ENCODE data around the gene ITGB1BP1.

The ITGB1BP1 gene

GRCh38 chr2:9408641-9409151 lies 14.6 kb downstream of the ITGB1BP1 start:
- Histone ChIP-seq H3K27ac (ENCODE audit: insufficient read depth in 1 of 2, low read depth in 1 of 2, low read length in 2 of 2, poor library complexity in 1 of 2, severe bottlenecking in 2 of 2) (no peak overlapping the region), H3K9me3 (ENCODE audit: control extremely low read depth in 1 of 5, control insufficient read depth in 4 of 5, insufficient read depth in 2 of 5, low read depth in 1 of 5, low read length in 4 of 5) (no peaks in the 10 kb centered on the region), H3K4me1 (ENCODE audit: control extremely low read depth in 1 of 4, control insufficient read depth in 4 of 4, insufficient read depth in 4 of 4, low read length in 3 of 4) (no peaks in the 10 kb centered on the region), H3K27me3 (replicated peaks in 2 of 5; ENCODE audit: control insufficient read depth in 4 of 5, insufficient read depth in 5 of 5, low read length in 4 of 5) (no peaks in the 10 kb centered on the region), H3K36me3 (ENCODE audit: control insufficient read depth in 4 of 4, insufficient read depth in 4 of 4, low read length in 3 of 4) (peaks cover 5 to 49% (median 27%) of the 10 kb centered on the region in 4 experiments), H3K4me3 (ENCODE audit: control insufficient read depth in 1 of 7, extremely low read depth in 1 of 7, insufficient read depth in 4 of 7, low read depth in 2 of 7, low read length in 6 of 7) (no peak overlapping the region)
- DNase-seq = peak in 1 of 3 donors; percentile 15
- WGBS (ENCODE audit: insufficient coverage) = 88% methylated on average over 9 of the region's 9 CpGs
- POLR2A ChIA-PET = interaction anchor here (0.6 kb wide), 1 partner anchor 1173 kb away, joined by 3 read pairs; no protein-coding TSS in a partner anchor
- CTCF ChIA-PET = interaction anchor here (0.7 kb wide), 1 partner anchor 31 kb away, joined by 3 read pairs; no protein-coding TSS in a partner anchor

- POLR2A ChIA-PET = no interaction called here
- CTCF ChIA-PET = no interaction called here
- 95% methylated on average over 8 of the region's 8 CpGs for WGBS (ENCODE audit: insufficient coverage)
- Histone ChIP-seq H3K9me3 (ENCODE audit: control extremely low read depth in 1 of 5, control insufficient read depth in 4 of 5, insufficient read depth in 2 of 5, low read depth in 1 of 5, low read length in 4 of 5) (no peaks in the 10 kb centered on the region), H3K36me3 (ENCODE audit: control insufficient read depth in 4 of 4, insufficient read depth in 4 of 4, low read length in 3 of 4) (peaks cover 3 to 43% (median 25%) of the 10 kb centered on the region in 4 experiments), H3K27ac (ENCODE audit: insufficient read depth in 1 of 2, low read depth in 1 of 2, low read length in 2 of 2, poor library complexity in 1 of 2, severe bottlenecking in 2 of 2) (no peak overlapping the region), H3K4me1 (ENCODE audit: control extremely low read depth in 1 of 4, control insufficient read depth in 4 of 4, insufficient read depth in 4 of 4, low read length in 3 of 4) (no peaks in the 10 kb centered on the region), H3K4me3 (ENCODE audit: control insufficient read depth in 1 of 7, extremely low read depth in 1 of 7, insufficient read depth in 4 of 7, low read depth in 2 of 7, low read length in 6 of 7) (no peak overlapping the region), H3K27me3 (replicated peaks in 2 of 5; ENCODE audit: control insufficient read depth in 4 of 5, insufficient read depth in 5 of 5, low read length in 4 of 5) (no peaks in the 10 kb centered on the region)
- DNase-seq = no peak
Observed at GRCh38 chr2:9407363-9407811, 15.9 kb downstream of the ITGB1BP1 start.

GRCh38 chr2:9406529-9407362 lies 16.6 kb downstream of the ITGB1BP1 start:
- WGBS (ENCODE audit: insufficient coverage) = 96% methylated on average over 9 of the region's 13 CpGs
- Histone ChIP-seq H3K4me3 (ENCODE audit: control insufficient read depth in 1 of 7, extremely low read depth in 1 of 7, insufficient read depth in 4 of 7, low read depth in 2 of 7, low read length in 6 of 7) (no peak overlapping the region), H3K9me3 (ENCODE audit: control extremely low read depth in 1 of 5, control insufficient read depth in 4 of 5, insufficient read depth in 2 of 5, low read depth in 1 of 5, low read length in 4 of 5) (no peaks in the 10 kb centered on the region), H3K27ac (ENCODE audit: insufficient read depth in 1 of 2, low read depth in 1 of 2, low read length in 2 of 2, poor library complexity in 1 of 2, severe bottlenecking in 2 of 2) (no peak overlapping the region), H3K4me1 (ENCODE audit: control extremely low read depth in 1 of 4, control insufficient read depth in 4 of 4, insufficient read depth in 4 of 4, low read length in 3 of 4) (no peaks in the 10 kb centered on the region), H3K27me3 (replicated peaks in 2 of 5; ENCODE audit: control insufficient read depth in 4 of 5, insufficient read depth in 5 of 5, low read length in 4 of 5) (no peaks in the 10 kb centered on the region), H3K36me3 (ENCODE audit: control insufficient read depth in 4 of 4, insufficient read depth in 4 of 4, low read length in 3 of 4) (peaks cover 3 to 40% (median 26%) of the 10 kb centered on the region in 4 experiments)
- no peak for DNase-seq
- POLR2A ChIA-PET = no interaction called here
- CTCF ChIA-PET = no interaction called here

GRCh38 chr2:9405636-9406035 lies 17.7 kb downstream of the ITGB1BP1 start:
- ChIA-PET CTCF (no interaction called here), POLR2A (no interaction called here)
- peaks cover 3 to 33% (median 25%) of the 10 kb centered on the region in 4 experiments for H3K36me3 ChIP-seq (ENCODE audit: control insufficient read depth in 4 of 4, insufficient read depth in 4 of 4, low read length in 3 of 4)
- H3K27me3 ChIP-seq (replicated peaks in 2 of 5; ENCODE audit: control insufficient read depth in 4 of 5, insufficient read depth in 5 of 5, low read length in 4 of 5) = no peaks in the 10 kb centered on the region
- H3K27ac ChIP-seq (ENCODE audit: insufficient read depth in 1 of 2, low read depth in 1 of 2, low read length in 2 of 2, poor library complexity in 1 of 2, severe bottlenecking in 2 of 2) = no peak overlapping the region
- no peaks in the 10 kb centered on the region for H3K9me3 ChIP-seq (ENCODE audit: control extremely low read depth in 1 of 5, control insufficient read depth in 4 of 5, insufficient read depth in 2 of 5, low read depth in 1 of 5, low read length in 4 of 5)
- no peaks in the 10 kb centered on the region for H3K4me1 ChIP-seq (ENCODE audit: control extremely low read depth in 1 of 4, control insufficient read depth in 4 of 4, insufficient read depth in 4 of 4, low read length in 3 of 4)
- DNase-seq = no peak
- 100% methylated on average over 1 of the region's 2 CpGs for WGBS (ENCODE audit: insufficient coverage)
- H3K4me3 ChIP-seq (ENCODE audit: control insufficient read depth in 1 of 7, extremely low read depth in 1 of 7, insufficient read depth in 4 of 7, low read depth in 2 of 7, low read length in 6 of 7) = no peak overlapping the region

GRCh38 chr2:9404451-9404850 lies 18.9 kb downstream of the ITGB1BP1 start:
- H3K36me3 ChIP-seq (ENCODE audit: control insufficient read depth in 4 of 4, insufficient read depth in 4 of 4, low read length in 3 of 4) = peaks cover 3 to 28% (median 24%) of the 10 kb centered on the region in 4 experiments
- no peak for DNase-seq
- ChIA-PET CTCF (no interaction called here), POLR2A (no interaction called here)
- 80% methylated on average over 2 of the region's 4 CpGs for WGBS (ENCODE audit: insufficient coverage)
- H3K4me1 ChIP-seq (ENCODE audit: control extremely low read depth in 1 of 4, control insufficient read depth in 4 of 4, insufficient read depth in 4 of 4, low read length in 3 of 4) = peaks cover 0 to 5% (median 3%) of the 10 kb centered on the region in 4 experiments
- H3K27me3 ChIP-seq (replicated peaks in 2 of 5; ENCODE audit: control insufficient read depth in 4 of 5, insufficient read depth in 5 of 5, low read length in 4 of 5) = no peaks in the 10 kb centered on the region
- no peak overlapping the region for H3K4me3 ChIP-seq (ENCODE audit: control insufficient read depth in 1 of 7, extremely low read depth in 1 of 7, insufficient read depth in 4 of 7, low read depth in 2 of 7, low read length in 6 of 7)
- no peaks in the 10 kb centered on the region for H3K9me3 ChIP-seq (ENCODE audit: control extremely low read depth in 1 of 5, control insufficient read depth in 4 of 5, insufficient read depth in 2 of 5, low read depth in 1 of 5, low read length in 4 of 5)
- H3K27ac ChIP-seq (ENCODE audit: insufficient read depth in 1 of 2, low read depth in 1 of 2, low read length in 2 of 2, poor library complexity in 1 of 2, severe bottlenecking in 2 of 2) = no peak overlapping the region

GRCh38 chr2:9403924-9404323 lies 19.4 kb downstream of the ITGB1BP1 start:
- WGBS (ENCODE audit: insufficient coverage) = no CpG with 5 or more reads among the region's 2 CpGs

More at GRCh38 chr2:9403924-9404323, 19.4 kb downstream of the ITGB1BP1 start:
- CTCF ChIA-PET = no interaction called here
- no peak for DNase-seq
- Histone ChIP-seq H3K4me3 (ENCODE audit: control insufficient read depth in 1 of 7, extremely low read depth in 1 of 7, insufficient read depth in 4 of 7, low read depth in 2 of 7, low read length in 6 of 7) (no peak overlapping the region), H3K27ac (ENCODE audit: insufficient read depth in 1 of 2, low read depth in 1 of 2, low read length in 2 of 2, poor library complexity in 1 of 2, severe bottlenecking in 2 of 2) (no peak overlapping the region), H3K4me1 (ENCODE audit: control extremely low read depth in 1 of 4, control insufficient read depth in 4 of 4, insufficient read depth in 4 of 4, low read length in 3 of 4) (peaks cover 0 to 6% (median 3%) of the 10 kb centered on the region in 4 experiments), H3K36me3 (ENCODE audit: control insufficient read depth in 4 of 4, insufficient read depth in 4 of 4, low read length in 3 of 4) (peaks cover 3 to 23% (median 21%) of the 10 kb centered on the region in 4 experiments), H3K27me3 (replicated peaks in 2 of 5; ENCODE audit: control insufficient read depth in 4 of 5, insufficient read depth in 5 of 5, low read length in 4 of 5) (no peaks in the 10 kb centered on the region), H3K9me3 (ENCODE audit: control extremely low read depth in 1 of 5, control insufficient read depth in 4 of 5, insufficient read depth in 2 of 5, low read depth in 1 of 5, low read length in 4 of 5) (no peaks in the 10 kb centered on the region)
- POLR2A ChIA-PET = no interaction called here
